ENCODE measurements around the gene MARCHF6. TPM values are rescaled to one million over a fixed set of nuclear protein-coding genes. Genes with fewer than 3 reads are reported as not detected.
A peak's percentile ranks its signal among the peaks of the same experiment; 100 is the strongest.

MARCHF6 gene, protein sequence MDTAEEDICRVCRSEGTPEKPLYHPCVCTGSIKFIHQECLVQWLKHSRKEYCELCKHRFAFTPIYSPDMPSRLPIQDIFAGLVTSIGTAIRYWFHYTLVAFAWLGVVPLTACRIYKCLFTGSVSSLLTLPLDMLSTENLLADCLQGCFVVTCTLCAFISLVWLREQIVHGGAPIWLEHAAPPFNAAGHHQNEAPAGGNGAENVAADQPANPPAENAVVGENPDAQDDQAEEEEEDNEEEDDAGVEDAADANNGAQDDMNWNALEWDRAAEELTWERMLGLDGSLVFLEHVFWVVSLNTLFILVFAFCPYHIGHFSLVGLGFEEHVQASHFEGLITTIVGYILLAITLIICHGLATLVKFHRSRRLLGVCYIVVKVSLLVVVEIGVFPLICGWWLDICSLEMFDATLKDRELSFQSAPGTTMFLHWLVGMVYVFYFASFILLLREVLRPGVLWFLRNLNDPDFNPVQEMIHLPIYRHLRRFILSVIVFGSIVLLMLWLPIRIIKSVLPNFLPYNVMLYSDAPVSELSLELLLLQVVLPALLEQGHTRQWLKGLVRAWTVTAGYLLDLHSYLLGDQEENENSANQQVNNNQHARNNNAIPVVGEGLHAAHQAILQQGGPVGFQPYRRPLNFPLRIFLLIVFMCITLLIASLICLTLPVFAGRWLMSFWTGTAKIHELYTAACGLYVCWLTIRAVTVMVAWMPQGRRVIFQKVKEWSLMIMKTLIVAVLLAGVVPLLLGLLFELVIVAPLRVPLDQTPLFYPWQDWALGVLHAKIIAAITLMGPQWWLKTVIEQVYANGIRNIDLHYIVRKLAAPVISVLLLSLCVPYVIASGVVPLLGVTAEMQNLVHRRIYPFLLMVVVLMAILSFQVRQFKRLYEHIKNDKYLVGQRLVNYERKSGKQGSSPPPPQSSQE
- total RNA-seq (2021; fragmentation: NEBNext Ultra II Directional; extraction: Animal tissue kit (Norgen Biotek cat#: 25700)) (109 and 118 TPM in 2 replicates), polyA plus RNA-seq (2011; rRNA removed) (74.1 and 93.1 TPM in 2 replicates), polyA minus RNA-seq (2011; rRNA and poly(A)+ RNA removed) (404 and 495 TPM in 2 replicates)
- polyA plus RNA-seq (2011; cell fraction: cytosol; rRNA removed): 70.9 TPM
- 132 TPM for polyA plus RNA-seq (2011; cell fraction: nucleus; rRNA removed)
- polyA plus RNA-seq (2012, experiment 1 of 2): 76.9 to 93.3 TPM (median 86.9 TPM) in 4 replicates
- 67.5 TPM for polyA plus RNA-seq (2012, experiment 2 of 2)
- polyA plus RNA-seq (2013, experiment 1 of 2): 63.2 TPM
- polyA plus RNA-seq (2013, experiment 2 of 2): 57.8 TPM
- 108 TPM for polyA minus RNA-seq (2011; cell fraction: cytosol; rRNA and poly(A)+ RNA removed)
- polyA minus RNA-seq (2011; cell fraction: nucleus; rRNA and poly(A)+ RNA removed): 132 TPM
- long read RNA-seq, experiment 1, full-length matches to known transcripts: 4 of 49 reads
- long read RNA-seq, experiment 1, partial matches to known transcripts: 28 of 49 reads
- long read RNA-seq, experiment 1, other reads (novel, unspliced or antisense): 17 of 49 reads
- long read RNA-seq, experiment 2, full-length matches to known transcripts: 12 of 26 reads
- long read RNA-seq, experiment 2, partial matches to known transcripts: 12 of 26 reads
- long read RNA-seq, experiment 2, other reads (novel, unspliced or antisense): 2 of 26 reads

DNA sequence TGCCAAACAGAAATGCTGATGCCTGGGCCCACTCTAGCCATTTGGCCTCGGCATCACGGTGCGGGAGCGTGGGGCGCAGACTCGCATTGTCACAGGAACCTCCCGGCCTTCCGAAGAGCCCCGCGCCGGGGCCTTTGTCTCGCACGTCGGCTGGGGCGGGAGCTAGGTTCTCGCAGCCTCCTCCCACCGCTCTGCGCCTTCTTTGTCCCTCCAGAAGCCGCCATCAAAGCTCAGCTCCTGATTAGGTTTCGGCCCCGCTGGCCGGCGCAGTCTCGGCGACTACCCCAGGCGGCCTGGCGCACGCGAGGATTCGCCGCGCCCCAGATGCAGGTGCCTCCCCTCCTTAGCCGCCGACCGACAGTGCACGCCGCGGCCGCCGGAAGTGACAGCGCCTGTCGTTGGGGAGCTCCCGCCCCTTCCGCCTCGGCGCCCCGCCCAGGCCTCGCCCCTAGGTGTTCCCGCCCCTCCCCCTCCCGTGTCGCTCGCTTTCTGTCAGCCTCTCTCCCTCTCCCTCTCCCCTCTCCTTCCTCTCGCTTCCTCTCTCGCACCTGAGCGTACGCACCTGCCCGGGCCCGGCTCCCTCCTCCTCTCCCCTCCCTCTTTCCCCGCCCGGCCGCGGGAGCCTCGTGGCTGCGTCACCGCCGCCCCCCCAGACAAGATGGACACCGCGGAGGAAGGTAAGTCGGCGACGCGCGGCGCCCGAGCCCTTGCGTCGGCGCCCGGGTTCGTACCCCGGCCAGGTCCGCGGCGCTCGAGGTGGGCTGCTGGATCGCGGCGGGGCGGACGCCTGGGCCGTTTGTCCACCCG is at the start of gene MARCHF6:
MARCHF6 (plus strand) TSS at position 455 of the 807 bp plus-strand sequence; CDS start at position 659, 204 bp downstream.
- no peak for FAIRE-seq
- CTCF ChIA-PET (ENCODE audit: partially characterized antibody): interaction anchor here (0.8 to 3.0 kb wide), 5 partner anchors 11 to 70 kb away, joined by 3 to 10 read pairs (median 4); no protein-coding TSS in a partner anchor
- H3K79me2 ChIP-seq (ENCODE audit: control insufficient read depth in 1 of 2, insufficient read depth in 2 of 2, low read length in 2 of 2): peaks cover 10 to 42% of the 10 kb centered on the region in 2 experiments; a peak in 3 of 4 replicates
- TF ChIP-seq POLR2A (IDR thresholded peaks at IDR 0.05; ENCODE audit: control extremely low read depth in 1 of 2, low read depth in 2 of 2, low read length in 2 of 2) (peak; percentile 84 to 89), NANOG (IDR thresholded peaks at IDR 0.05; ENCODE audit: insufficient read depth, low read depth, low read length, poor library complexity, severe bottlenecking) (no peak), YY1 (IDR thresholded peaks at IDR 0.05; ENCODE audit: low read depth, low read length) (peak; percentile 78)

More for the DNA sequence above, at the start of gene MARCHF6:
- Histone ChIP-seq H3K79me1 (ENCODE audit: low read depth, low read length) (no peaks in the 10 kb centered on the region), H3K36me3 (ENCODE audit: control insufficient read depth in 2 of 4, insufficient read depth in 4 of 4, low read length in 3 of 4) (no peaks in the 10 kb centered on the region), H4K8ac (ENCODE audit: extremely low read depth, insufficient read depth, low read length) (peak within 1 kb of the TSS; percentile 93), H4K91ac (replicated peaks; ENCODE audit: insufficient read length, low read length) (peak within 1 kb of the TSS; percentile 52), H3K18ac (ENCODE audit: extremely low read depth, low read length) (peak within 1 kb of the TSS; percentile 91), H2BK5ac (ENCODE audit: low read depth, low read length) (peak within 1 kb of the TSS; percentile 79), H3K27me3 (replicated peaks in 1 of 4; ENCODE audit: control insufficient read depth in 3 of 4, extremely low read depth in 1 of 4, insufficient read depth in 3 of 4, low read length in 3 of 4) (peaks cover 0 to 6% (median under 1%) of the 10 kb centered on the region in 4 experiments; a peak in 1 of 7 replicates), H3K4ac (replicated peaks; ENCODE audit: insufficient read length, low read depth, low read length) (no peak within 1 kb of the TSS), H3K4me2 (ENCODE audit: insufficient read depth in 1 of 2, low read depth in 2 of 2, low read length in 2 of 2) (peak within 1 kb of the TSS; percentile 82 to 86), H2BK120ac (replicated peaks; ENCODE audit: low read depth, low read length) (no peak within 1 kb of the TSS), H3K4me1 (replicated peaks in 1 of 4; ENCODE audit: control insufficient read depth in 3 of 4, insufficient read depth in 4 of 4, low read length in 3 of 4) (peaks cover 2 to 11% (median 6%) of the 10 kb centered on the region in 4 experiments; a peak in 6 of 7 replicates), H2AFZ (ENCODE audit: low read length) (peak within 1 kb of the TSS; percentile 9; the same call in 1 of the 2 replicates), H4K20me1 (replicated peaks in 1 of 2; ENCODE audit: control insufficient read depth in 1 of 2, insufficient read depth in 2 of 2, low read length in 2 of 2) (peaks cover 3 to 5% of the 10 kb centered on the region in 2 experiments), H2AK5ac (ENCODE audit: low read depth, low read length) (no peak within 1 kb of the TSS), H2BK15ac (ENCODE audit: low read length) (no peak within 1 kb of the TSS), H3K14ac (ENCODE audit: insufficient read length) (peak within 1 kb of the TSS; percentile 4), H3K9ac (replicated peaks in 1 of 4; ENCODE audit: extremely low read depth in 1 of 4, low read depth in 3 of 4, low read length in 3 of 4) (peak within 1 kb of the TSS; percentile 71 to 99 (median 87)), H3K23ac (ENCODE audit: insufficient read length) (no peak within 1 kb of the TSS), H2BK20ac (ENCODE audit: low read length) (no peak within 1 kb of the TSS), H4K5ac (ENCODE audit: insufficient read length, low read depth, low read length) (peak within 1 kb of the TSS; percentile 86), H3K9me3 (ENCODE audit: insufficient read depth in 2 of 2, low read depth in 1 of 2, low read length in 1 of 2) (no peaks in the 10 kb centered on the region), H3K27ac (ENCODE audit: low read depth, low read length) (peak within 1 kb of the TSS; percentile 90), H3K4me3 (ENCODE audit: extremely low read depth in 1 of 4, insufficient read depth in 2 of 4, low read depth in 3 of 4, low read length in 4 of 4) (peak within 1 kb of the TSS; percentile 88 to 89 (median 89)), H3K56ac (replicated peaks; ENCODE audit: insufficient read length, low read depth, low read length) (peak within 1 kb of the TSS; percentile 13), H2BK12ac (ENCODE audit: low read depth, low read length) (0 out of 2 replicates have a peak within 1 kb of the TSS, but pooled peaks have one; percentile 0), H3K23me2 (ENCODE audit: low read depth, low read length) (peaks cover 4% of the 10 kb centered on the region; the same call in 1 of the 2 replicates)
- WGBS, 2 experiments (ENCODE audit: extremely low coverage in 1 of 2, insufficient coverage in 1 of 2, insufficient read length in 1 of 2, insufficient replicate concordance in 2 of 2, low coverage in 1 of 2, low lambda C conversion rate in 2 of 2, missing lambda C conversion rate in 1 of 2): 1% methylated on average over 58 of the region's 92 CpGs; no CpG with 5 or more reads in 1 of the 2 experiments
- DNase-seq (ENCODE audit: low read depth in 1 of 2, low spot score in 2 of 2): peak; percentile 86 to 92
- POLR2A ChIA-PET (ENCODE audit: partially characterized antibody): interaction anchor here (0.7 to 2.0 kb wide), 26 partner anchors 10 to 274 kb away, joined by 3 to 17 read pairs (median 4); partner anchors contain the start of genes ATPSCKMT and CCT5

Data from H1 (cell line).